Activated CD8-positive, alpha-beta memory T cell treated with anti-CD3 and anti-CD28 coated beads for 36 hours (primary cell): ENCODE data around the gene SLC27A4. TPM values are rescaled to one million over a fixed set of nuclear protein-coding genes. Genes with fewer than 3 reads are reported as not detected.

ENCODE experiments used
- CTCF ChIA-PET: fragments of 350-600 bp; sonication (Branson Sonifier 250); formaldehyde crosslinking; loops from one replicate; lab custom pipeline; 2021; ENCODE audit warnings: antibody characterized with exemption; lab: Charles Lee
- POLR2A ChIA-PET: fragments of 350-600 bp; sonication (Branson Sonifier 250); formaldehyde crosslinking; loops from one replicate; lab custom pipeline; 2021; ENCODE audit warnings: antibody characterized with exemption; lab: Charles Lee
- total RNA-seq, 2 experiments: library from RNA; stranded (reverse); gene quantifications; one replicate each; pipeline ENCODE4 v1.2.3, GENCODE V29; 2021

Gene SLC27A4
- total RNA-seq, 2 experiments from 2014 or later, result 37.5 to 39.8 TPM

GRCh38 chr9:128394379-128395168, 54.2 kb downstream of the SLC27A4 start:
- ChIA-PET CTCF (interaction anchor here (0.6 kb wide), 1 partner anchor 290 kb away, joined by 7 read pairs; no protein-coding TSS in a partner anchor), POLR2A (no interaction called here)

GRCh38 chr9:128396970-128397613, 56.8 kb downstream of the SLC27A4 start:
- ChIA-PET POLR2A (no interaction called here), CTCF (interaction anchor here (0.8 to 0.9 kb wide), 2 partner anchors 25 to 35 kb away, joined by 3 to 7 read pairs; no protein-coding TSS in a partner anchor)

GRCh38 chr9:128397831-128398230, 57.5 kb downstream of the SLC27A4 start:
- ChIA-PET CTCF (interaction anchor here (0.6 to 0.9 kb wide), 3 partner anchors 24 to 104 kb away, joined by 3 read pairs; no protein-coding TSS in a partner anchor), POLR2A (no interaction called here)

- POLR2A ChIA-PET, result no interaction called here
- CTCF ChIA-PET, result no interaction called here
These were observed 59.5 kb downstream of the SLC27A4 start for GRCh38 chr9:128399861-128400260.

GRCh38 chr9:128404560-128404959, 64.2 kb downstream of the SLC27A4 start:
- ChIA-PET POLR2A (no interaction called here), CTCF (interaction anchor here (0.7 kb wide), 1 partner anchor 266 kb away, joined by 3 read pairs; no protein-coding TSS in a partner anchor)

GRCh38 chr9:128405077-128405779, 64.9 kb downstream of the SLC27A4 start:
- ChIA-PET POLR2A (no interaction called here), CTCF (no interaction called here)

GRCh38 chr9:128405780-128406171, 65.4 kb downstream of the SLC27A4 start:
- ChIA-PET POLR2A (no interaction called here), CTCF (no interaction called here)

GRCh38 chr9:128406848-128407391, 66.6 kb downstream of the SLC27A4 start:
- POLR2A ChIA-PET, result no interaction called here
- CTCF ChIA-PET, result no interaction called here

GRCh38 chr9:128408963-128409431, 68.7 kb downstream of the SLC27A4 start:
- ChIA-PET POLR2A (no interaction called here), CTCF (interaction anchor here (3.4 kb wide), 1 partner anchor 47 kb away, joined by 13 read pairs; no protein-coding TSS in a partner anchor)

- POLR2A ChIA-PET, result no interaction called here
- CTCF ChIA-PET, result interaction anchor here (1.1 to 3.4 kb wide), 3 partner anchors 9 to 48 kb away, joined by 3 to 14 read pairs (median 13); partner anchors contain the start of gene CERCAM
These were observed 69.1 kb downstream of the SLC27A4 start for GRCh38 chr9:128409450-128409849.

GRCh38 chr9:128409978-128410377, 69.7 kb downstream of the SLC27A4 start:
- ChIA-PET CTCF (interaction anchor here (1.1 to 3.4 kb wide), 3 partner anchors 8 to 48 kb away, joined by 3 to 14 read pairs (median 13); partner anchors contain the start of gene CERCAM), POLR2A (no interaction called here)

Other genes with a start within 250 kb of the SLC27A4 start
- 10 to 100 TPM; 68.3 to 68.6 TPM for gene PTGES2, start 212.8 kb upstream of the SLC27A4 start, total RNA-seq
- gene LCN2, start 191.1 kb upstream of the SLC27A4 start, total RNA-seq, result not detected
- 10 to 100 TPM; 74.3 to 75.8 TPM for gene BBLN, start 180.3 kb upstream of the SLC27A4 start, total RNA-seq
- gene CIZ1, start 149.0 kb upstream of the SLC27A4 start, total RNA-seq, result 100 to 1,000 TPM; 115 to 119 TPM
- under 1 TPM; 0.40 to 0.65 TPM for gene DNM1, start 137.1 kb upstream of the SLC27A4 start, total RNA-seq
- 10 to 100 TPM; 34.0 to 35.2 TPM for gene GOLGA2, start 64.5 kb upstream of the SLC27A4 start, total RNA-seq
- gene SWI5, start 64.3 kb upstream of the SLC27A4 start, total RNA-seq, result 10 to 100 TPM; 18.1 to 19.5 TPM
- gene TRUB2, start 18.1 kb upstream of the SLC27A4 start, total RNA-seq, result 10 to 100 TPM; 45.2 to 47.8 TPM
- gene COQ4, start 17.7 kb upstream of the SLC27A4 start, total RNA-seq, result 10 to 100 TPM; 47.5 to 52.3 TPM
- 10 to 100 TPM; 87.5 to 93.8 TPM for gene URM1, start 30.8 kb downstream of the SLC27A4 start, total RNA-seq
- gene CERCAM, start 80.3 kb downstream of the SLC27A4 start, total RNA-seq, result 1 to 10 TPM; 2.2 to 2.3 TPM
- gene ODF2, start 115.5 kb downstream of the SLC27A4 start, total RNA-seq, result 10 to 100 TPM; 72.4 to 73.4 TPM
- 10 to 100 TPM; 46.3 to 46.9 TPM for gene GLE1, start 164.2 kb downstream of the SLC27A4 start, total RNA-seq
- 100 to 1,000 TPM; 162 to 166 TPM for gene SPTAN1, start 212.1 kb downstream of the SLC27A4 start, total RNA-seq